Calu3 (cell line): ENCODE results near the gene BANK1. TPM values are rescaled to one million over a fixed set of nuclear protein-coding genes. Genes with fewer than 3 reads are reported as not detected.
"Not testable (repeated sequence)": the region's sequence is repeated elsewhere in the genome, so short reads cannot be mapped to it uniquely, and the experiment has no call there.

Experiments used
- BruUV-seq: library from RNA; stranded (reverse); fragments of 400-500 nt; replicated peaks from 2 replicates; lab custom pipeline; 2021; lab: Mats Ljungman, UMichigan
- CTCF ChIA-PET: fragments of 300-600 bp; sonication (Branson Sonifier 250); formaldehyde crosslinking; loops from one replicate; lab custom pipeline; 2022; ENCODE audit warnings: antibody characterized with exemption; lab: Charles Lee
- DNase-seq: peaks from one replicate; pipeline ENCODE4 v3.0.0; 2022
- H3K27ac Mint-ChIP-seq: one replicate; pipeline ENCODE4 v1.8.0; 2022; ENCODE audit warnings: mixed read lengths; ENCODE audit not compliant: unreplicated experiment
- H3K27me3 Mint-ChIP-seq: one replicate; pipeline ENCODE4 v1.8.0; 2022; ENCODE audit warnings: mixed read lengths; ENCODE audit not compliant: unreplicated experiment
- H3K36me3 Mint-ChIP-seq: one replicate; pipeline ENCODE4 v1.8.0; 2022; ENCODE audit warnings: mild to moderate bottlenecking, moderate library complexity, mixed read lengths; ENCODE audit not compliant: insufficient read depth, unreplicated experiment
- H3K4me1 Mint-ChIP-seq: one replicate; pipeline ENCODE4 v1.8.0; 2022; ENCODE audit warnings: mild to moderate bottlenecking, low read depth, mixed read lengths; ENCODE audit not compliant: unreplicated experiment
- H3K4me3 Mint-ChIP-seq: one replicate; pipeline ENCODE4 v1.8.0; 2022; ENCODE audit warnings: mild to moderate bottlenecking, low read depth, moderate library complexity, mixed read lengths; ENCODE audit not compliant: unreplicated experiment
- H3K9me3 Mint-ChIP-seq: one replicate; pipeline ENCODE4 v1.8.0; 2022; ENCODE audit warnings: low read depth, mixed read lengths; ENCODE audit not compliant: unreplicated experiment
- CTCF ChIP-seq: fragments of 200-600 bp; IDR thresholded peaks from one replicate; pipeline ENCODE4 v1.8.0; 2022; ENCODE audit warnings: antibody characterized with exemption; ENCODE audit not compliant: unreplicated experiment
- intact Hi-C: fragments of 100-400 bp; cut with micrococcal nuclease; formaldehyde crosslinking; loops from one replicate; pipeline ENCODE4 v1.10.0; 2022; ENCODE audit not compliant: unreplicated experiment
- total RNA-seq: library from RNA; stranded (reverse); gene quantifications from 2 replicates; pipeline ENCODE4 v1.2.3, GENCODE V29; 2022

Gene BANK1
- total RNA-seq, 1 experiment from 2014 or later: 6.4 TPM

- Mint-ChIP-seq H3K4me1 (no peaks in the 10 kb centered on the region), H3K27me3 (no peaks in the 10 kb centered on the region), H3K27ac (no peak overlapping the region), H3K9me3 (no peaks in the 10 kb centered on the region), H3K36me3 (no peaks in the 10 kb centered on the region), H3K4me3 (no peak overlapping the region)
- DNase-seq: no peak
- CTCF ChIA-PET: interaction anchor here (0.6 kb wide), 1 partner anchor 115 kb away, joined by 3 read pairs; no protein-coding TSS in a partner anchor
- no peak for TF ChIP-seq CTCF
- intact Hi-C loops: no loop called here
- no TSS peak for BruUV-seq
Measured at GRCh38 chr4:101871962-101872676, 81.6 kb downstream of the BANK1 start.

GRCh38 chr4:101885574-101885973 is 95.0 kb downstream of the BANK1 start:
- CTCF ChIA-PET: no interaction called here
- Mint-ChIP-seq H3K27ac (no peak overlapping the region), H3K4me1 (peaks cover 8% of the 10 kb centered on the region), H3K27me3 (no peaks in the 10 kb centered on the region), H3K4me3 (no peak overlapping the region), H3K9me3 (no peaks in the 10 kb centered on the region), H3K36me3 (no peaks in the 10 kb centered on the region)
- intact Hi-C loops: no loop called here
- no TSS peak for BruUV-seq
- DNase-seq: no peak
- no peak for TF ChIP-seq CTCF

- H3K4me3 Mint-ChIP-seq: no peak overlapping the region
- H3K36me3 Mint-ChIP-seq: no peaks in the 10 kb centered on the region
- no peak overlapping the region for H3K27ac Mint-ChIP-seq
- peaks cover 8% of the 10 kb centered on the region for H3K4me1 Mint-ChIP-seq
- no TSS peak for BruUV-seq
- intact Hi-C loops: no loop called here
- TF ChIP-seq CTCF: no peak
- DNase-seq: no peak
- no peaks in the 10 kb centered on the region for H3K27me3 Mint-ChIP-seq
- CTCF ChIA-PET: no interaction called here
- H3K9me3 Mint-ChIP-seq: no peaks in the 10 kb centered on the region
Measured at GRCh38 chr4:101886826-101887225, 96.3 kb downstream of the BANK1 start.

- BruUV-seq: no TSS peak
- Mint-ChIP-seq H3K4me1 (peaks cover 8% of the 10 kb centered on the region), H3K36me3 (no peaks in the 10 kb centered on the region), H3K9me3 (no peaks in the 10 kb centered on the region), H3K27me3 (no peaks in the 10 kb centered on the region), H3K4me3 (no peak overlapping the region), H3K27ac (no peak overlapping the region)
- intact Hi-C loops: no loop called here
- no peak for TF ChIP-seq CTCF
- no peak for DNase-seq
- CTCF ChIA-PET: no interaction called here
Measured at GRCh38 chr4:101888472-101888871, 97.9 kb downstream of the BANK1 start.

GRCh38 chr4:101905527-101905926 is 115.0 kb downstream of the BANK1 start:
- H3K9me3 Mint-ChIP-seq, H3K27me3 Mint-ChIP-seq, H3K36me3 Mint-ChIP-seq, H3K27ac Mint-ChIP-seq, BruUV-seq, intact Hi-C loops, CTCF ChIA-PET, H3K4me3 Mint-ChIP-seq, H3K4me1 Mint-ChIP-seq, DNase-seq: not testable (repeated sequence)
